Chondrocyte (in vitro differentiated cells): Measurements from ENCODE around the gene SHMT2. TPM values are rescaled to one million over a fixed set of nuclear protein-coding genes. Genes with fewer than 3 reads are reported as not detected.

Source experiments
- DNase-seq: peaks from one replicate; pipeline ENCODE4 v3.0.0; 2021; ENCODE audit warnings: mixed read lengths, low spot score
- H3K27ac Mint-ChIP-seq: one replicate; pipeline ENCODE4 v1.8.0; 2021; ENCODE audit warnings: mild to moderate bottlenecking, moderate library complexity, mixed read lengths; ENCODE audit not compliant: unreplicated experiment
- H3K27me3 Mint-ChIP-seq: 2 replicates; pipeline ENCODE4 v1.8.0; 2021; ENCODE audit warnings: low read depth, mixed read lengths
- H3K36me3 Mint-ChIP-seq: 2 replicates; pipeline ENCODE4 v1.8.0; 2021; ENCODE audit warnings: low read depth, mixed read lengths
- H3K4me1 Mint-ChIP-seq: 2 replicates; pipeline ENCODE4 v1.8.0; 2021; ENCODE audit warnings: low read depth, mild to moderate bottlenecking, mixed read lengths
- H3K4me3 Mint-ChIP-seq: one replicate; pipeline ENCODE4 v1.8.0; 2021; ENCODE audit warnings: mild to moderate bottlenecking, moderate library complexity, mixed read lengths; ENCODE audit not compliant: unreplicated experiment
- H3K9me3 Mint-ChIP-seq: 2 replicates; pipeline ENCODE4 v1.8.0; 2021; ENCODE audit warnings: low read depth, mixed read lengths
- CTCF ChIP-seq: fragments of 200-600 bp; sonication (generic); IDR thresholded peaks from 2 replicates; pipeline ENCODE4 v1.5.0; 2021; ENCODE audit warnings: antibody characterized with exemption, mild to moderate bottlenecking, moderate library complexity
- total RNA-seq: library from RNA; stranded (reverse); gene quantifications from 3 replicates; pipeline ENCODE4 v1.2.1, GENCODE V29; 2021

The SHMT2 gene
- total RNA-seq, 1 donor from 2014 or later = 291 TPM

- Mint-ChIP-seq H3K36me3 (peaks cover 25% of the 10 kb centered on the region), H3K27me3 (no peaks in the 10 kb centered on the region), H3K4me3 (no peak overlapping the region), H3K9me3 (no peaks in the 10 kb centered on the region), H3K4me1 (peaks cover 40% of the 10 kb centered on the region), H3K27ac (no peak overlapping the region)
- TF ChIP-seq CTCF = no peak
- DNase-seq = no peak
Observed at GRCh38 chr12:57209916-57210315, 19.6 kb upstream of the SHMT2 start.

- TF ChIP-seq CTCF = no peak
- peak overlapping the region; percentile 51 for H3K27ac Mint-ChIP-seq
- no peaks in the 10 kb centered on the region for H3K9me3 Mint-ChIP-seq
- H3K27me3 Mint-ChIP-seq = no peaks in the 10 kb centered on the region
- H3K4me1 Mint-ChIP-seq = peaks cover 46% of the 10 kb centered on the region
- DNase-seq = no peak
- H3K4me3 Mint-ChIP-seq = no peak overlapping the region
- H3K36me3 Mint-ChIP-seq = peaks cover 23% of the 10 kb centered on the region
Observed at GRCh38 chr12:57210461-57210860, 19.1 kb upstream of the SHMT2 start.

- Mint-ChIP-seq H3K27ac (peak overlapping the region; percentile 70), H3K27me3 (no peaks in the 10 kb centered on the region), H3K9me3 (no peaks in the 10 kb centered on the region), H3K36me3 (peaks cover 20% of the 10 kb centered on the region), H3K4me3 (no peak overlapping the region), H3K4me1 (peaks cover 52% of the 10 kb centered on the region)
- DNase-seq = no peak
- TF ChIP-seq CTCF = no peak
Observed at GRCh38 chr12:57210926-57211692, 18.4 kb upstream of the SHMT2 start.

GRCh38 chr12:57211791-57212700, 17.5 kb upstream of the SHMT2 start:
- DNase-seq = no peak
- H3K27me3 Mint-ChIP-seq = no peaks in the 10 kb centered on the region
- peaks cover 15% of the 10 kb centered on the region for H3K36me3 Mint-ChIP-seq
- H3K4me3 Mint-ChIP-seq = no peak overlapping the region
- H3K9me3 Mint-ChIP-seq = no peaks in the 10 kb centered on the region
- H3K4me1 Mint-ChIP-seq = peaks cover 52% of the 10 kb centered on the region
- TF ChIP-seq CTCF = no peak
- peak overlapping the region; percentile 92 for H3K27ac Mint-ChIP-seq

GRCh38 chr12:57212701-57213057, 16.8 kb upstream of the SHMT2 start:
- H3K27me3 Mint-ChIP-seq = no peaks in the 10 kb centered on the region
- peaks cover 57% of the 10 kb centered on the region for H3K4me1 Mint-ChIP-seq
- no peak for TF ChIP-seq CTCF
- peak overlapping the region; percentile 16 for H3K4me3 Mint-ChIP-seq
- H3K9me3 Mint-ChIP-seq = no peaks in the 10 kb centered on the region
- H3K36me3 Mint-ChIP-seq = peaks cover 11% of the 10 kb centered on the region
- DNase-seq = no peak
- H3K27ac Mint-ChIP-seq = peak overlapping the region; percentile 92
